ENCODE results near the gene ARFGAP3.

Gene ARFGAP3

GRCh38 chr22:42883121-42883520, 26.0 kb upstream of the ARFGAP3 start:
- DNase-seq = no peak

DNA sequence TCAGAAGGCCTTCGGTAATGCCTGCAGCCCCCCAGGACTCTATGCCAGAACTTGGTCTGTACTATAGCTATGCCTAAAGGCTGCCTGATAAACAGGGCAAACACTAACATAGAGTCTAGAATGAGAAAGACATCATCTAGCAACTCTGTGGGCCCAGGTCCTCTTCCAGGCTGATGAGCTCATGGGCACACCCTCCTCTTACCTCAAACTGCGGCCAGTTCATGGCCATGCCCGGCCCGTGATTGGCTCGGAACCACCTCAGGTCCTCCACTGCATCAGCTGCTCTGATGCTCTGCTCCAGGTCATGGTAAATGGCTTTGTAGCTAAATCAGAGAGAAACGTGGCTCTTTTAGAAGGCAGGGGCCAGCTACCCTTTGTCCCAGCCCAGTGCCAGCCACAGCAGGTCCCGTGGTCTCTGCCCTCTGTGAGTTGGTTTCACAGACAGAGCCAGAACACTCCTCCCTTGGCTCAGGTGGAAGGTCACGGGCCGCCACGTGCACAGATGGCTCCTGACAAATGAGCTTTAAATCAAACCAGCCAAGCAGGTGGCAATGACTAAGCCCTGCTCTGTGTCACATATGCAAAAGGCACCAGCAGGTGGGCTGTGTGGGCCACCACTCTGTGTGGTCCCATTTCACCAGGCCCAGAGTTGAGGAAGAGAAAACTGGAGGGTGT, 25.0 kb upstream of the ARFGAP3 start:
- no peak for DNase-seq

GRCh38 chr22:42881298-42881697, 24.2 kb upstream of the ARFGAP3 start:
- DNase-seq = no peak

DNA sequence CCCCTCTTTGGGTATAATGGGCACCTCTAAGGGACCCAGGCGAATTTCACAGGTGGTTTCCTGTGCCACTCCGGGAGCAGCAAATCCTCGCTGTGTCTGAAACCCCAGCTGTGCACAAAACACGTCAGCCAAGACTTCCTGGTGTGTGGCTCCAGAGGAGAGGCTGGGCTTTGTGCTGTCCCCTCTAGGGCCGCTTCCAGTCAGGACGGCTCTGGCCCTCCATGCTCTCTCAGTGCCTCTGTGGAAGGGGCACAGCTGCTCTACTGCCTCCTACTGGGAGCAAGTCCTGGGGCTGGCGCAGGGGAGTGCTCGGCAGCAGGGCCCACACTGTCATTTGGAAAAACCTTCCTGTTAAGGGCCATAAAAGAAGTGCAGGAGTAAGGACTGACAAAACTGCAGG, 23.7 kb upstream of the ARFGAP3 start:
- DNase-seq = no peak

- no peak for DNase-seq
These were observed 22.4 kb upstream of the ARFGAP3 start for GRCh38 chr22:42879371-42880021.

DNA sequence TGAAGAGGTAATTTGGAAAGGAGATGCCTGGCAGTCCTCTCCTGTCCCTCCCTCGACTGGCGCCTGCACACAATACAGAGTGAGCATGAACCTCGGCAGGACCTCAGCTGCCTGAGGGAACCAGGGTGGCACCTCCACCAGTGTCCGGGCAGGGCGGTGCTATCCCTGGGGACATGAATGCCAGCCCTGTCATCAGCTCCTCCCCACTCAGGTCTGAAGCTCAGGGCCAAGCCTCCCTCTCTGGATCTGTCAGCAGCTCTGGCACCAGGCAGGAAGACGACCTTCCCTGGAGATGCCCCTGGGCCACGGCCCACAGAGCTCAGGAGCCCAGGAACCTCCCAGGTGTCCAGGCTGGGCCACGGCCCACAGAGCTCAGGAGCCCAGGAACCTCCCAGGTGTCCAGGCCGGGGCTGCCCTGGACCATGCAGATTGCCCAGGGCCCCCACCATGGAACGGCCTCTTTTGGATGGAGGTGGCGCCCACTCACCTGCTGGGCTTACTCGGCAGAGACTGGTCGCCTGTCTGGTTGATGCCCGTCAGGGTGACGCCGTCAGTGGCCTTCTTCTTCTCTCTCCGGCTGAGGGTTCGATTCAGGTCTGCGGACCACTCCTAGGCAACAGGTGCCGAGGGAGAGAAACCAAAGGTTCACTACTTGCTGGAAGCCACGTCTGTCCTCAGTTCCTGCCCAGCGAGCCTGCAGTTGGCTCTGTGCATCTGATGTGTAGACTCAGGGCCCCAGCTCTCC, 21.7 kb upstream of the ARFGAP3 start:
- no peak for DNase-seq

GRCh38 chr22:42877597-42878340, 20.7 kb upstream of the ARFGAP3 start:
- no peak for DNase-seq

DNA sequence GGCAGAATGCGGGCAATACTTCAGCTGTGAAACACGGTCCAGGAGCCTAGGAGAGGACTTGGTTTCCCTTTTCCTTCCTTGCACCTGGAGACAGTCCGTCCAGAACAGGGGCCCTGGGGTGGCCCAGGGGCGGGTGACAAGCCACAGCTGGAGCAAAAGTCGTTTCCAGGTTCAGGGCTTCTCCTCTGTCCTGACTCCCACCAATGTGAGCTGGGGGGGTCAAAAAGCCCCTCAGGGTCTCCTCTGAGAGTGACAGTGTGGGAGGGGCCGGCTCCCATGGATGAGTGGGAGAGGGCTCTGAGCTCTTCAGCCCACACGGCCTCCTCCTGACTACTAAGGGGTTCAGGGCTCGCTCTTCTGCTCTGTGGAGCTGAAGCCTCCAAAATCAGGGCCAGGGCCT, 20.1 kb upstream of the ARFGAP3 start:
- DNase-seq = no peak

DNA sequence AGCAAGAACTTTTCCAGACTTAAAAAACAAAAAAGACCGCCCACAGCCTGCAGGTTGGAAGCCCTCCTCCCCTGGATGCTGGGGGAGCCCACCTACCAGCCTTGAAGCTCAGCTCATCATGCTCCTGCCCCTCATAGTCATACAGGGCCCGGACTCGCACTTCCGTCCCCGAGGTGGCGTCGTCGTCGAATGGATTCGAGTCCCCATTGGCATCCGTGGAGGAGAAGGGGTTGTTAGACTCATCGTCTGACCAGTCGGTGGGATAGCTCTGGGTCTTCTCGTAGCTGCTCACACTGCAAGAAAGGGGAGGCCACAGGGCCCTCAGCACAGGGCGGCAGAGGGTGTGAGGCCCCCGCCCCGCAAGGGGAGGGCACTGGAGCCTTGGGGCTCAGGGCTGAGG, 19.0 kb upstream of the ARFGAP3 start:
- no peak for DNase-seq

GRCh38 chr22:42874010-42874409, 16.9 kb upstream of the ARFGAP3 start:
- DNase-seq = no peak

DNA sequence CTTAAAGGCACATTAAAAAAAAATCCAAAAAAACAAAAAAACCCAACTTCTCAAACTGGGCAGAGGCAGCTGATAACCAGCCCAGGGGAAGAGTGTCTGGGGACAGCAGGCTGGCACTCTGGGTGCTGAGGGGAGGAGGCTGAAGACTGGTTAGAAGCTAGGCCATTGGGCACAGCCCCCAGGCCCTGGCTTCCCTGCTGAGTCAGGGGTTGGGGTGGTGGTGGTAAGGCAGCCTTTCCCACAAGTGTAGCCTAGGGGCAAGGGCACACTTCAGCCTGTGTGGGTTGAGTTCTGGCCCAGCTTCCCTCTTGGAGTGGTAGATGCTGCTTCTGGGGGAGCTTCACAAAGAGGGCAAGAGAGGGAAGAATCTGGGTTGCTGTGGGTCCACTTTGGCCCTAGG, 16.3 kb upstream of the ARFGAP3 start:
- DNase-seq = no peak

DNA sequence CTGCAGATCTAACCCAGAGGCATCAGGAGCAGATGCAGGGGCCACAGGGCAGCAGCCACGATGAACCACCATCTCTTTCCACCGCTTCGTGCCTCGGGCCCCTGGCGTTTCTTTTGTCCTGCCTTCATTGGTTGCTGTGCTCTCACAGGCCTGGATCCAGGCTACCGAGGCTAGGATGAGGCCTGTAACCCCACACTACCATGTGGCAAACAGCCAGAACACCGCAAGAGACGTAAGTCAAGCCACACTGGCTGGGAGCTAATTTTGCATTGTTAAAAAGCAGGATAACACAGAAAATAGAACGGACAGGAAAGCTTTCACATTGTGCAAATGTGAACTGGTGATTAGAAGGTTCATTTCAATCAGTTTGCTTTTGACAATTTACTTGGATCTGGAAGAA, 15.7 kb upstream of the ARFGAP3 start:
- DNase-seq = no peak

DNA sequence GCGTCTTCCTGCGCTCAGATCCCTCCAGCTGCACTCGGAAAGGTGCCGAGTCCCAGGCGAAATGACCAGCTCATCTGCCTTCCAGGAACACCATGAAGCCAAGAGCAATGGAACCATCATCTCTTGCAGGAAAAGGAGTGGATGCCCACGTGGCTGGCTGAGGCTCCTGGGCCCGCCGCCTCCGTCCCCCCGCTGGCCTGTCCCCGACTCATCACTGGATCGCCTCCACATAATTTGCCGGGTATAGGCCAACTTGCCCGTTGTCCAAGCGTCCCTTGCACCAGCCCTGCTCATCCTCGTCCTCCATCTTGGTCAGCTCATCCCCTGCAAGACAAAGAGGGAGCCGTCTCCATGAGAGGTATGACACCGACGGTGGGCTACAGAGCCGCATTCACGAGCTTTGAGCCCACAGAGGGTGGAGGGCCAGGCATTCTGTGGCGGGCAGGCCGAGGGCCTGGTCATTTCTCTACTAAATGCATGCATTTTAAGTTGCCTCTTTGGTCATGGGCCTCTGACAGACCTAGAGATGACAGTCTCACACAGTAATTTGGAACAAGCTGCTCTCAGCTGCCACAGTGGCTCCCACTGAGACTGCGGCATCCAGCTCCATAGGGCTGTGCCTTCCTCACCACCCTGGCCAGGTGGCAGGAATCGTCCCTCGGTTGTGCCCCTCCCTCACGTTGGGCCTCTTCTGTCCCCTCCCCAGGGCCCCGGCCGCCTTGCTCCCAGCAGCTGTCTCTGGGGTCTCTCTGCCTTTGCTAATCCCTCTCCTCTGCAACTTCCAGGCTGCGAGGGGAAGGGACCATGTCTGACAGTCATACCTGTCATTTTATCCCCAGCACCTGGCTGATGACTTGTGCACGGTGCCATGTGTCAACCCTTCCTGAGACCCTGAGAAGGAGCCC, 14.3 kb upstream of the ARFGAP3 start:
- no peak for DNase-seq

GRCh38 chr22:42869888-42870480, 12.9 kb upstream of the ARFGAP3 start:
- no peak for DNase-seq

GRCh38 chr22:42869463-42869862, 12.4 kb upstream of the ARFGAP3 start:
- DNase-seq = no peak

- DNase-seq = no peak
These were observed 11.7 kb upstream of the ARFGAP3 start for GRCh38 chr22:42868751-42869251.

- DNase-seq = no peak
These were observed 9.0 kb upstream of the ARFGAP3 start for GRCh38 chr22:42866100-42866499.

GRCh38 chr22:42865536-42865935, 8.5 kb upstream of the ARFGAP3 start:
- no peak for DNase-seq

DNA sequence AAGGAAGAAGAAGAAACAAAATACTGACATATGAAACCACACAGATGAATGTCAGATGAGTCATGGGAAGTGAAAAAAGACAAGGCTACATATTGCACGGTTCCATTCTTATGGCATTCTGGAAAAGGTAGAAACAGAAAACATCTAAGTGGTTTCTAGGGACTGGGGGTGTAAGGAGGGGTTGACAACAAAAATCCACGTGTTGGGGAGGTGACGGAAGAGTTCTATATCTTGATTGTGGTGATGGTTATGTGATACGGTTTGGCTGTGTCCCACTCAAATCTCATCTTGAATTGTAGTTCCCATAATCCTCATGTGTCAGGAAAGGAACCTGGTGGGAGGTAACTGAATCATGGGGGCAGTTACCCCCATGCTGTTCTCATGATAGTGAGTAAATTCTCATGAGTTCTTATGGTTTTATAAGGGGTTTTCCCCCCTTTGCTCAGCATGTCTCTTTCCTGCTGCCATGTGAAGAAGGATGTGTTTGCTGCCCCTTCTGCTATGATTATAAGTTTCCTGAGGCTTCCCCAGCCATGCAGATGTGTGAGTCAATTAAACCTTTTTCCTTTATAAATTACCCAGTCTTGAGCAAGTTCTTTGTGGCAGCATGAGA, 6.4 kb upstream of the ARFGAP3 start:
- peak; percentile 27 to 34 for DNase-seq

- no peak for DNase-seq
These were observed 5.1 kb upstream of the ARFGAP3 start for GRCh38 chr22:42862045-42862734.

DNA sequence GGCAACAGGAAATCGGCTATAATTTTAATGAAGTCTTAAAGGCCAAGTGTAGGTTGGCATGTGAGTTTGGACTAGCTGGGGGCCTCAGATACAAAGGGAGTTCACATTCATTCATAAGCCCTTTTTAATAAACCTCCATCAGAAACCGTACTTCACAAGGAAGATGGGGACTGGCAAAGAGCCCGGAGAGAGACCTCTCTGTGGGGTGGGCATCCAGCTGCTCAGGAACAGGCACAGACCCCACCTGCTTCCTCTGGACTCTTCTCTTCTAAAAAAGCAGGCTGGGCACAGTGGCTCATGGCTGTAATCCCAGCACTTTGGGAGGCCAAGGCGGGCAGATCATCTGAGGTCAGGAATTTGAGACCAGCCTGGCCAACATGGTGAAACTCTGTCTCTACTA, 3.9 kb upstream of the ARFGAP3 start:
- no peak for DNase-seq
